ENCODE results near the gene CHRNA5. TPM values are rescaled to one million over a fixed set of nuclear protein-coding genes. Genes with fewer than 3 reads are reported as not detected.

Gene CHRNA5
- total and polyA plus RNA-seq, 5 donors from 2014 or later = 0.08 to 2.0 (median 0.61) TPM; not detected in 1

Other genes with a start within 250 kb of the CHRNA5 start
- not detected for gene CRABP1, start 225.2 kb upstream of the CHRNA5 start, total RNA-seq
- not detected for gene CRABP1, start 225.2 kb upstream of the CHRNA5 start, polyA plus RNA-seq
- 58.3 TPM for gene IREB2, start 127.3 kb upstream of the CHRNA5 start, total RNA-seq
- gene IREB2, start 127.3 kb upstream of the CHRNA5 start, polyA plus RNA-seq = 10 to 100 TPM; 16.3 to 19.2 (median 18.5) TPM
- gene HYKK, start 57.9 kb upstream of the CHRNA5 start, total RNA-seq = 1.6 TPM
- gene HYKK, start 57.9 kb upstream of the CHRNA5 start, polyA plus RNA-seq = 1 to 10 TPM; 2.6 to 4.1 (median 3.3) TPM
- gene PSMA4, start 25.1 kb upstream of the CHRNA5 start, total RNA-seq = 102 TPM
- 100 to 1,000 TPM; 249 to 331 (median 291) TPM for gene PSMA4, start 25.1 kb upstream of the CHRNA5 start, polyA plus RNA-seq
- not detected for gene CHRNA3, start 55.5 kb downstream of the CHRNA5 start, total RNA-seq
- gene CHRNA3, start 55.5 kb downstream of the CHRNA5 start, polyA plus RNA-seq = under 1 TPM in 2 of 4 donors, not detected in 2; 0.13 to 0.52 TPM
- gene CHRNB4, start 75.7 kb downstream of the CHRNA5 start, total RNA-seq = not detected
- not detected for gene CHRNB4, start 75.7 kb downstream of the CHRNA5 start, polyA plus RNA-seq
- gene ADAMTS7, start 245.9 kb downstream of the CHRNA5 start, total RNA-seq = not detected
- not detected for gene ADAMTS7, start 245.9 kb downstream of the CHRNA5 start, polyA plus RNA-seq

Measured in CD4-positive, CD25-positive, alpha-beta regulatory T cell (primary cell).